ENCODE results near the gene TTC33. TPM values are rescaled to one million over a fixed set of nuclear protein-coding genes. Genes with fewer than 3 reads are reported as not detected.

TTC33 gene, protein sequence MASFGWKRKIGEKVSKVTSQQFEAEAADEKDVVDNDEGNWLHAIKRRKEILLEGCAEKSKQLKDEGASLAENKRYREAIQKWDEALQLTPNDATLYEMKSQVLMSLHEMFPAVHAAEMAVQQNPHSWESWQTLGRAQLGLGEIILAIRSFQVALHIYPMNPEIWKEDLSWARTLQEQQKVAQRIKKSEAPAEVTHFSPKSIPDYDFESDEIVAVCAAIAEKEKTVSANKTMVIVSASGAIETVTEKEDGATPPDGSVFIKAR
- total RNA-seq (2022; extraction: Qiagen RNA extraction; ENCODE audit: low read depth): 7.5 to 16.1 TPM (median 10.1 TPM) in 5 replicates

DNA sequence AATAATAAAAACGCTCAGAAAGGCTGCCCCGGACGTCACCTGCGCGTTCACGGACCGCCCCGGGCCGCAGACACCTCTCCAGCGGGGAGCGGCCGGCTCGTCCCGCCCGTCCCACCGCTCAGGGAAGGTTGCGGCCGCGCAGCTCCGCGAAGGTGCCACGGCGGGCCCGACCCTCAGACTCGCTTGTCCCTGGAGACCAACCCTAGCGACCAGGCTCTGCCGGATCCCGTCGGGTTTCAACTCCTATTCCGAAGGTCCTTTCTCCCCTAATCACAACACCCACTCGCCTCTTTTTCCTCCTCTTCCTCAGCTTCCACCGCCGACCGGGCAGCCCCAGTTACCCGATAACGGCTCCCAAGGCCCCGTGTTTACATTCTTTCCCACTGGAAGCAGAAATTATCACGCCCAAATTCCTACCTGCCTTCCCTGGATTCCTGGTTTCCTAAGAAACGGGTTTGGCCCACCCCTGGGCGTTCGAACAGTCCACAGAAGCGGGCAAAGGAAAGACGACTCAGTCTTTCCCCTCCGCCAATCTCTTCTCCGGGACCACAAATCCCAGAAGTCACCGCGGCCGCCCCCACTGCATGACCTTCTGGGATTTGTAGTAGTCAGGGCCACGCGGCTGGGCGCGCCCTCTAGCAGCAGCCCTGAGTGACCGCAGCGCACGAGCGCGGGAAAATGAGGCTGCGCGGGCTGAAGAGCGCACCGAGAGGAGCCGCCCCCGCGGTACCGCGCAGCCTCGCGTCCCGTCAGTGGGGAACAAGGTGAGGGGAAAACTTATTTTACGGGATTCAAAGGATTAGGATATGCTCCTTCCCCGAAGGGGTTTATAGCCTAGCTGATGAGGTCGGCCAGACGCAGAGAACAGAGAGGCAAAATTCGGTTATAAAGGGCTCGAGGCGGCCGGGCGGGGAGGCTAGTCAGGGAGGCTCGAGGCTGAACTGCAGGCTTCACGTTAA, at the start of gene TTC33:
Gene TTC33 (minus strand): TSS at position 555 of the 959 bp plus-strand sequence. CDS start 8,943 bp downstream, outside the sequence.

DNA sequence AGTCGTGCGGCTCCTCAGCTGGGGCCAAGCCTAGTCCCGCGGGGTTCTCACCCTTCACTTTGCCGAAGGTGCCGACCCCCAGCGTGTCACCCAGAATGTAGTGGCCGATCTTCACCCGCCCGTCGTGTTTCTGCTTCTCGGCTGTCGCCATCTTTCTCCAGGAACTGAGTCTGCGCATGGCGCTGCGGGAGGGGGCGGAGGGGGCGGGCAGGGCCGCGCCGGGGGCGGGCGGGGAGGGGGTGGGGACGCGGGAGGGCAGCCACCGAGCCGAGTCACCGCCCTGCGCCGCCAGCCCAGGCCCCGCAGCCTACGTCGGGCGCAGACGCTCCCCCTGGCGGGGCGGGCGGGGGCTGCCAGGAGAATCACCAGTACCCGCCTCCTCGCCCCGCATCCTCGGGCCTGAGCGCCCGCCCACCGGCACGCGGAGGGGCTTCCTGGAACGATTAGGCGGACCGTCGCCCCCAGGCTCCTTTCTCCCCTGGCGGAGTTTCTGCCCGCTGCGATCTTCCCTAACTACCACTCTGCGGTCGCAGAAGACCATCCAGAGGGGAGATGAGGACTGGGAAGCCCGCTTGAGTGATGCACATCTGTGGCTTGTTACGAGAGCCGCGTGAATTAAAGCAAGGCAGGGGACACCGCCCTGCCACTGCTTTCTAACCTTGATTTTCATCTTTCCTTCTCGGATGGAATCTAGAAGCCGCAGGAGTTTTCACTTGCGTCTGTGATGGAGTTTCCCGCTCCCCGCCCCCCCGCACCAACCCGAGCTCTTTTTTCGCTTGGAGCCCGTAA, 42.4 kb upstream of the TTC33 start, which contains the start of gene PRKAA1:
Gene PRKAA1 (minus strand): TSS at position 363 of the 789 bp plus-strand sequence. CDS start 185 bp downstream, at position 178.

DNA sequence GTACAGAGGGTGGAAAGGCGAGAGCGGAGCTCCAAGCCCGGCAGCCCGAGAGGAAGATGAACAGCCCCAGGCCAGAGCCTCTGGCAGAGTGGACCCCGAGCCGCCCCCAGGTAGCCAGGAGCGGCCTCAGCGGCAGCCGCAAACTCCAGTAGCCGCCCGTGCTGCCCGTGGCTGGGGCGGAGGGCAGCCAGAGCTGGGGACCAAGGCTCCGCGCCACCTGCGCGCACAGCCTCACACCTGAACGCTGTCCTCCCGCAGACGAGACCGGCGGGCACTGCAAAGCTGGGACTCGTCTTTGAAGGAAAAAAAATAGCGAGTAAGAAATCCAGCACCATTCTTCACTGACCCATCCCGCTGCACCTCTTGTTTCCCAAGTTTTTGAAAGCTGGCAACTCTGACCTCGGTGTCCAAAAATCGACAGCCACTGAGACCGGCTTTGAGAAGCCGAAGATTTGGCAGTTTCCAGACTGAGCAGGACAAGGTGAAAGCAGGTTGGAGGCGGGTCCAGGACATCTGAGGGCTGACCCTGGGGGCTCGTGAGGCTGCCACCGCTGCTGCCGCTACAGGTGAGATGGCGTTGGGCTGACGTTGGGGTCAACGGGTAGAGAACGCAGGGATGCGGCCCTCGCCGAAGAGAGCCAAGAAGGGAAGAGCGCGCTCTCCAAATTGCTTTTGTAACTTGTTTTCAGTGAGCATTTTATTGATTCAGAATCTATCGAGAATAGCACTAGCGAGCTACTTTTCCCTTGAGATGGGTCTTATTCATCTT, 75.7 kb downstream of the TTC33 start, which contains the start of gene PTGER4:
Gene PTGER4 (plus strand): TSS at position 3 of the 769 bp plus-strand sequence. CDS start 1,079 bp downstream, outside the sequence.

Other genes with a start within 250 kb of the TTC33 start
- gene PTGER4, start 76.0 kb downstream of the TTC33 start, total RNA-seq (2022; extraction: Qiagen RNA extraction; ENCODE audit: low read depth): 3.1 to 4.5 TPM (median 3.8 TPM) in 5 replicates
- 29.0 to 54.8 TPM (median 39.1 TPM) in 5 replicates for gene PRKAA1, start 42.4 kb upstream of the TTC33 start, total RNA-seq (2022; extraction: Qiagen RNA extraction; ENCODE audit: low read depth)
- 2,580 to 3,166 TPM (median 2,695 TPM) in 5 replicates for gene RPL37, start 79.3 kb upstream of the TTC33 start, total RNA-seq (2022; extraction: Qiagen RNA extraction; ENCODE audit: low read depth)
- 2.9 to 3.3 TPM (median 3.1 TPM) in 5 replicates for gene CARD6, start 85.4 kb upstream of the TTC33 start, total RNA-seq (2022; extraction: Qiagen RNA extraction; ENCODE audit: low read depth)
- not detected in 5 replicates for gene C7, start 153.5 kb upstream of the TTC33 start, total RNA-seq (2022; extraction: Qiagen RNA extraction; ENCODE audit: low read depth)

All from A549 treated with GW870086 at 1 μM for 4 hours (cell line).